Activated CD4-positive, alpha-beta T cell treated with anti-CD3 and anti-CD28 coated beads for 36 hours (primary cell): ENCODE measurements around the gene ADAP1. TPM values are rescaled to one million over a fixed set of nuclear protein-coding genes. Genes with fewer than 3 reads are reported as not detected.

Experiments
- ATAC-seq: fragments of 200-7000 bp; cut with Tn5 transposase; one replicate; pipeline ENCODE4 v1.10.0; 2021; ENCODE audit warnings: mild to moderate bottlenecking, moderate library complexity
- CTCF ChIA-PET: fragments of 350-600 bp; sonication (Branson Sonifier 250); formaldehyde crosslinking; loops from one replicate; lab custom pipeline; 2021; ENCODE audit warnings: antibody characterized with exemption; lab: Charles Lee
- POLR2A ChIA-PET: fragments of 350-600 bp; sonication (Branson Sonifier 250); formaldehyde crosslinking; loops from one replicate; lab custom pipeline; 2021; ENCODE audit warnings: antibody characterized with exemption, inconsistent platforms; lab: Charles Lee
- DNase-seq: peaks from one replicate; pipeline ENCODE4 v3.0.0-alpha.2; 2020
- H3K27ac Mint-ChIP-seq: one replicate; pipeline ENCODE4 v1.8.0; 2021; ENCODE audit warnings: mixed read lengths
- H3K27me3 Mint-ChIP-seq: one replicate; pipeline ENCODE4 v1.8.0; 2021; ENCODE audit warnings: mixed read lengths
- H3K36me3 Mint-ChIP-seq: one replicate; pipeline ENCODE4 v1.8.0; 2021; ENCODE audit warnings: low read depth, mixed read lengths
- H3K4me1 Mint-ChIP-seq: one replicate; pipeline ENCODE4 v1.8.0; 2021; ENCODE audit warnings: mixed read lengths
- H3K4me3 Mint-ChIP-seq: one replicate; pipeline ENCODE4 v1.8.0; 2021; ENCODE audit warnings: mild to moderate bottlenecking, moderate library complexity, mixed read lengths
- H3K9me3 Mint-ChIP-seq: one replicate; pipeline ENCODE4 v1.8.0; 2021; ENCODE audit warnings: low read depth, mixed read lengths
- intact Hi-C, 2 experiments: fragments of 100-400 bp; cut with DNase I in 1 of 2; cut with micrococcal nuclease in 1 of 2; formaldehyde crosslinking; loops; one replicate each; pipeline versions ENCODE4 v1.14.2 to v1.15.1; 2022 to 2024; cut with DNase I, micrococcal nuclease
- total RNA-seq, 2 experiments: library from RNA; stranded (reverse); gene quantifications; one replicate each; pipeline ENCODE4 v1.2.3, GENCODE V29; 2021

The ADAP1 gene
- total RNA-seq, 2 experiments from 2014 or later, result 13.1 to 14.8 TPM

GRCh38 chr7:889025-889390 lies 65.5 kb downstream of the ADAP1 start:
- Mint-ChIP-seq H3K27ac (no peak overlapping the region), H3K4me1 (no peaks in the 10 kb centered on the region), H3K36me3 (peaks cover 31% of the 10 kb centered on the region), H3K9me3 (no peaks in the 10 kb centered on the region), H3K4me3 (no peak overlapping the region), H3K27me3 (no peaks in the 10 kb centered on the region)
- no peak for ATAC-seq
- ChIA-PET POLR2A (no interaction called here), CTCF (no interaction called here)
- intact Hi-C loops, result no loop called here
- DNase-seq, result no peak

GRCh38 chr7:888081-889024 lies 66.1 kb downstream of the ADAP1 start:
- Mint-ChIP-seq H3K4me3 (no peak overlapping the region), H3K9me3 (no peaks in the 10 kb centered on the region), H3K27me3 (no peaks in the 10 kb centered on the region), H3K27ac (no peak overlapping the region), H3K4me1 (no peaks in the 10 kb centered on the region), H3K36me3 (peaks cover 27% of the 10 kb centered on the region)
- ChIA-PET CTCF (interaction anchor here (0.6 kb wide), 1 partner anchor 85 kb away, joined by 3 read pairs; no protein-coding TSS in a partner anchor), POLR2A (no interaction called here)
- ATAC-seq (no peak), DNase-seq (no peak)
- intact Hi-C loops, result no loop called here

DNA sequence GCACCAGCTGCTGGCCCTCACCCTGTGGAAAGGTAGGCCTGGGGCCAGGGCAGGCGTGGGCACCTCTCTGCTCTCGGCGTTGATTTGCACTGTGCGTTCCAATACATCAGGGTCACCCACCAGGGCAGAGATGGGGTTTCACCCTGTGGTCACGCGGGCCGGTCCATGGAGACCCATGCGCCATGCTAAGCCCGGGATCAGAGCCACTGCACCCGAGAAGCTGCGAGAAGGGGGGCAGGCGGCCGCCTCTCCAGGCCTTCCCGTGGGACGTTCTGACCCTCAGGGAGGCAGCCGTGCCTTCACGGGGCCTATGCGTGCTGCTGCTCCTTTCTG lies 67.0 kb downstream of the ADAP1 start:
- intact Hi-C loops, result no loop called here
- H3K4me3 Mint-ChIP-seq, result no peak overlapping the region
- no peaks in the 10 kb centered on the region for H3K4me1 Mint-ChIP-seq
- no peaks in the 10 kb centered on the region for H3K27me3 Mint-ChIP-seq
- DNase-seq, result no peak
- no peak for ATAC-seq
- no peak overlapping the region for H3K27ac Mint-ChIP-seq
- no peaks in the 10 kb centered on the region for H3K9me3 Mint-ChIP-seq
- H3K36me3 Mint-ChIP-seq, result peaks cover 19% of the 10 kb centered on the region
- CTCF ChIA-PET, result no interaction called here
- POLR2A ChIA-PET, result no interaction called here

GRCh38 chr7:886626-887487 lies 67.6 kb downstream of the ADAP1 start:
- Mint-ChIP-seq H3K36me3 (peaks cover 13% of the 10 kb centered on the region), H3K27ac (no peak overlapping the region), H3K4me1 (peaks cover 3% of the 10 kb centered on the region), H3K27me3 (no peaks in the 10 kb centered on the region), H3K9me3 (no peaks in the 10 kb centered on the region), H3K4me3 (no peak overlapping the region)
- POLR2A ChIA-PET, result no interaction called here
- no peak for ATAC-seq
- intact Hi-C loops, result no loop called here
- CTCF ChIA-PET, result no interaction called here
- DNase-seq, result no peak

- ChIA-PET CTCF (interaction anchor here (0.5 kb wide), 1 partner anchor 108 kb away, joined by 3 read pairs; no protein-coding TSS in a partner anchor), POLR2A (no interaction called here)
- Mint-ChIP-seq H3K27me3 (no peaks in the 10 kb centered on the region), H3K9me3 (no peaks in the 10 kb centered on the region), H3K4me3 (no peak overlapping the region), H3K36me3 (peaks cover 10% of the 10 kb centered on the region), H3K27ac (no peak overlapping the region), H3K4me1 (peaks cover 3% of the 10 kb centered on the region)
- no peak for ATAC-seq
- intact Hi-C loops, result no loop called here
- DNase-seq, result no peak
Observed at GRCh38 chr7:885893-886625, 68.4 kb downstream of the ADAP1 start.

DNA sequence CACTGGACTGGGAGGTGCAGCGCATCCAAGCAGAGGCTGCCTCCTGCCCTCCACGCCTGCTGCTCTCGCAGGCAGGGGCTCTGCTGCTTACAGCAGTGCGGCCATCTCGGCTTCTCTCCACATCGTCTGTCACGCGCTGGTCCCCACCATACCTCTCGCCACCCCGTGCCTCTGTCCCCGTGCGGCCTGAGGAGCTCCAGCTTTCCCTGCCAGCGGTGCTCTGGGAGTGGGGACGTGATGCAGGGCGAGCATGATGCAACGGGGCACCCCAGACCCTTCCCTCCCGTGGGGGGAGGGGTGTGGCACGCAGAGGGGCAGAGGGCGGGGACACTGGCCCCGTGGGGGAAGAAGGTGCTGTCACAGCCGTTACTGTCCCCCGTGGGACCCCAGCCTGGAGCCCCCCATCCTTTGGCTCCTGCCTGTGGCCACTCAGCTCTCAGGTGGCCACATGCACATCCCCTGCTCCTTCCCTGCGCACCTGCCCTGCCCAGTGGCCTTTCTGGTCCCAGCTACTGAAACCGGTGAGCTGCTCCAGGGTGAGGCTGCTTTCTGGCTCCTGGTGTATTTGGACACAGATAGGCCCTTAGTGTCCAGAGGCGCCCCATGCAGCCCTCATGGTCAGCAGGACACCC lies 69.1 kb downstream of the ADAP1 start:
- POLR2A ChIA-PET, result no interaction called here
- Mint-ChIP-seq H3K4me1 (peaks cover 3% of the 10 kb centered on the region), H3K27ac (no peak overlapping the region), H3K4me3 (no peak overlapping the region), H3K9me3 (no peaks in the 10 kb centered on the region), H3K36me3 (peaks cover 7% of the 10 kb centered on the region), H3K27me3 (no peaks in the 10 kb centered on the region)
- no peak for DNase-seq
- intact Hi-C loops, result no loop called here
- CTCF ChIA-PET, result no interaction called here
- no peak for ATAC-seq

DNA sequence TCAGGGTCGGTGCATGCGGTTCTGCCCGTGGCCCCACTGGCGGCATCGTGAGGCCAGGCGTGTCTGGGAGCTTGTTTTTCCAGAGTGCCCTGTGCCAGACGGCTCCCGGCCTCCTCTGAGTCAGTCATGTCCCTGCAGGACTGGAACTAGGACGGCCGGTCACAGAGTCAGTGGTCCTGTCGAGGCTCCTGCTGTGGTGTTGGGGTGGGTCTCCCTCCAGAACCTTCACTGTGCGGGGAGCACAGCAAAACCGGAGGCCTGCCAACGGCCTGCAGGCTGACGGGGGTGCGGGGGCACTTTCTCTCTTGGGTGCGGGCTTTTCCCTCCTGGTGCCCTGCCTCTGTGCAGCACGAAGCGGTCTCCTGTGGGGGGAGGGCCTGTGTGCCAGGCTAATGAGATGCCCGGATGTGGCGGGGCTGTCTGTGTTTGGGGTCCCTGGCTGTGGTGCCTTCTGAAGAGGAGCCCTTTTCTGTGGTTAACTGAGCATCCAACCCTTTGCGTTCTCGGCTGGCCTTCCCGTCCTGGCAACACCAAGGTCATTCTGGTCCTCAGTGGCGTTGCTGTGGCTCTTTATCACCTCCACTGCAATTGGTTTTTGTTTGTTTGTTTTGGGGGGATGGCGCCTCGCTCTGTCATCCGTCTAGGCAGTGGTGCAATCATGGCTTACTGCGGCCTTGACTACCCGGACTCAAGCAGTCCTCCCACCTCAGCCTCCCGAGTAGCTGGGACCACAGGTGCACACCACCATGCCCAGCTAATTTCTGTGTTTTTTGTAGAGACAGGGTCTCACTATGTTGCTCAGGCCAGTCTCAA lies 70.1 kb downstream of the ADAP1 start:
- no peak overlapping the region for H3K4me3 Mint-ChIP-seq
- H3K27me3 Mint-ChIP-seq, result no peaks in the 10 kb centered on the region
- ATAC-seq (no peak), DNase-seq (no peak)
- peaks cover 3% of the 10 kb centered on the region for H3K4me1 Mint-ChIP-seq
- POLR2A ChIA-PET, result no interaction called here
- H3K36me3 Mint-ChIP-seq, result peaks cover 7% of the 10 kb centered on the region
- CTCF ChIA-PET, result no interaction called here
- H3K27ac Mint-ChIP-seq, result no peak overlapping the region
- no peaks in the 10 kb centered on the region for H3K9me3 Mint-ChIP-seq
- intact Hi-C loops, result no loop called here

- no peak for ATAC-seq
- POLR2A ChIA-PET, result no interaction called here
- H3K4me1 Mint-ChIP-seq, result peaks cover 12% of the 10 kb centered on the region
- no peaks in the 10 kb centered on the region for H3K9me3 Mint-ChIP-seq
- no peak for DNase-seq
- no peak overlapping the region for H3K4me3 Mint-ChIP-seq
- CTCF ChIA-PET, result interaction anchor here (0.7 kb wide), 2 partner anchors 41 to 47 kb away, joined by 3 read pairs; no protein-coding TSS in a partner anchor
- intact Hi-C loops, result no loop called here
- H3K27ac Mint-ChIP-seq, result no peak overlapping the region
- H3K36me3 Mint-ChIP-seq, result peaks cover 9% of the 10 kb centered on the region
- no peaks in the 10 kb centered on the region for H3K27me3 Mint-ChIP-seq
Observed at GRCh38 chr7:883055-884021, 71.1 kb downstream of the ADAP1 start.

DNA sequence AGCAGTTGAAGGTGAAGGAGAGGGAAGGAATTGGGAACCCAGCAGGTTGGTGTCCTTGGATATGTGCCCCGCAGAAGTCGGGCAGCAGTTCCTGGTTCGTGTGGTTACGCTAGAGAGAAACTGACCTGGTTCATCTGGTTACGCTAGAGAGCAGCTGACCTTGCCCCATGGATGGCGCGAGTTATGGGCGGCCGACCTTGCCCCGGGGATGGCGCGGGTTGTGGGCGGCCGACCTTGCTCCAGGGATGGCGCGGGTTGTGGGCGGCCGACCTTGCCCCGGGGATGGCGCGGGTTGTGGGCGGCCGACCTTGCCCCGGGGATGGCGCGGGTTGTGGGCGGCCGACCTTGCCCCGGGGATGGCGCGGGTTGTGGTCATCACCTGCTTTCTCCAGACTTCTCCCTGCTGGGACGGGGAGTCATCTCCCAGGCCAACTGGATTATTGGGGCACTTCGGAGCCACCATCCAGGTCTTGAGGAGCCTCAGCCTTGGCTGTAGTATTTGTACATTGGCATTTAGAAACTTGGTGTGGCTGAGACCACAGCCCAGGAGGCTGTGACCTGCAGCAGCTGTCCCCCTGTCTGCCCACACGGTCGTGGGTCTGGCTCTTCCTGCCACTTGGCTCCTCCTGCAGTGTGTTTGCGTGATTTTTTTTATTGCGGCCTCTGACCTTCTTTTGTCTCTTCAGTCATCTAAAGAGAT lies 72.0 kb downstream of the ADAP1 start:
- ChIA-PET CTCF (interaction anchor here (0.7 kb wide), 1 partner anchor 42 kb away, joined by 3 read pairs; no protein-coding TSS in a partner anchor), POLR2A (no interaction called here)
- Mint-ChIP-seq H3K36me3 (peaks cover 5% of the 10 kb centered on the region), H3K27ac (no peak overlapping the region), H3K4me1 (peaks cover 16% of the 10 kb centered on the region), H3K4me3 (no peak overlapping the region), H3K9me3 (no peaks in the 10 kb centered on the region), H3K27me3 (no peaks in the 10 kb centered on the region)
- intact Hi-C loops, result no loop called here
- ATAC-seq, result no peak
- DNase-seq, result no peak
